A549 (cell line): ENCODE results near the gene FKBP15. TPM values are rescaled to one million over a fixed set of nuclear protein-coding genes. Genes with fewer than 3 reads are reported as not detected.

Experiments
- ATAC-seq, 2 experiments: fragments of 200-7000 bp in 1 of 2; fragments of >200 bp in 1 of 2; cut with Nextera tagmentation in 1 of 2; cut with Tn5 transposase in 1 of 2; 3 replicates each; pipeline versions ENCODE4 v1.8.0 to v1.9.1; 2018 to 2020; ENCODE audit warnings: mild to moderate bottlenecking in 1 of 2, moderate library complexity in 1 of 2
- CTCF ChIA-PET: fragments of 300-600 bp; sonication (Branson Sonifier 250); formaldehyde crosslinking; extraction: SDS; loops from one replicate; lab custom pipeline; 2021; ENCODE audit warnings: antibody characterized with exemption, inconsistent platforms; lab: Yijun Ruan, JAX
- POLR2A ChIA-PET: fragments of 350-600 bp; formaldehyde crosslinking; extraction: SDS; loops from one replicate; lab custom pipeline; 2021; ENCODE audit warnings: antibody characterized with exemption, inconsistent platforms; lab: Yijun Ruan, JAX
- DNase-seq, 2 experiments: peaks; one replicate each; pipeline versions ENCODE4 v3.0.0 to v3.0.0-alpha.2; 2011 to 2016; ENCODE audit warnings: low read depth in 1 of 2, low spot score in 1 of 2
- FAIRE-seq: peaks from 2 replicates; lab custom pipeline; 2011; peaks lifted over from hg19 to GRCh38; lab: Jason Lieb, UNC
- H3K27ac ChIP-seq, 2 experiments: fragments of >200 bp; sonication (Bioruptor Twin); formaldehyde crosslinking; 3 replicates each; pipeline ENCODE4 v1.5.1; 2016 to 2017
- H3K4me1 ChIP-seq: fragments of >200 bp; sonication (Bioruptor Twin); formaldehyde crosslinking; 3 replicates; pipeline ENCODE4 v1.6.1; 2016
- H3K4me2 ChIP-seq: fragments of >200 bp; sonication (Bioruptor Twin); formaldehyde crosslinking; 3 replicates; pipeline ENCODE4 v1.6.1; 2016
- H3K4me3 ChIP-seq: fragments of >200 bp; sonication (Bioruptor Twin); formaldehyde crosslinking; 3 replicates; pipeline ENCODE4 v1.5.1; 2016
- H3K9me3 ChIP-seq: fragments of >200 bp; sonication (Bioruptor Twin); formaldehyde crosslinking; 3 replicates; pipeline ENCODE4 v1.6.1; 2016
- BHLHE40 ChIP-seq: IDR thresholded peaks from 2 replicates; pipeline ENCODE4 v1.6.1; 2012; ENCODE audit warnings: low read depth, low read length, inconsistent platforms
- CBX8 ChIP-seq: fragments of 200-600 bp; sonication (generic); IDR thresholded peaks from 2 replicates; pipeline ENCODE4 v1.6.1; 2016
- CEBPB ChIP-seq, 2 experiments: fragments of >200 bp in 1 of 2; sonication (Bioruptor Twin) in 1 of 2; formaldehyde crosslinking in 1 of 2; IDR thresholded peaks; 2 replicates each; pipeline ENCODE4 v1.6.1; 2012 to 2016
- CHD4 ChIP-seq: fragments of 200-600 bp; sonication (generic); IDR thresholded peaks from 2 replicates; pipeline ENCODE4 v1.6.1; 2016; ENCODE audit warnings: antibody characterized with exemption, mild to moderate bottlenecking, borderline replicate concordance
- EHF ChIP-seq: fragments of 250-450 bp; sonication (Bioruptor Pico); IDR thresholded peaks from 2 replicates; pipeline ENCODE4 v1.5.0; 2020; ENCODE audit warnings: mild to moderate bottlenecking
- ESRRA ChIP-seq: fragments of 150-350 bp; IDR thresholded peaks from 2 replicates; pipeline ENCODE4 v1.6.1; 2014; ENCODE audit warnings: mild to moderate bottlenecking, low read length, borderline replicate concordance
- FOSL2 ChIP-seq, 2 experiments: fragments of 450-650 bp in 1 of 2; fragments of >200 bp in 1 of 2; sonication (Bioruptor Twin) in 1 of 2; formaldehyde crosslinking; IDR thresholded peaks; 2 replicates each; pipeline versions ENCODE4 v1.5.0 to v1.6.1; 2016 to 2020; ENCODE audit warnings: mild to moderate bottlenecking in 1 of 2, moderate library complexity in 1 of 2
- FOXS1 ChIP-seq: fragments of 250-450 bp; sonication (Bioruptor Pico); IDR thresholded peaks from 2 replicates; pipeline ENCODE4 v1.5.0; 2020; ENCODE audit warnings: mild to moderate bottlenecking, moderate library complexity
- HOXA7 ChIP-seq: fragments of 250-450 bp; sonication (Bioruptor Pico); IDR thresholded peaks from 2 replicates; pipeline ENCODE4 v1.5.0; 2020; ENCODE audit warnings: mild to moderate bottlenecking, moderate library complexity
- JUNB ChIP-seq: fragments of >200 bp; sonication (Bioruptor Twin); formaldehyde crosslinking; IDR thresholded peaks from 2 replicates; pipeline ENCODE4 v1.6.1; 2016
- MAFK ChIP-seq: fragments of 450-650 bp; IDR thresholded peaks from 2 replicates; pipeline ENCODE4 v1.6.1; 2014; ENCODE audit not compliant: partially characterized antibody
- NFE2L2 ChIP-seq: fragments of 150-350 bp; conservative IDR thresholded peaks from 2 replicates; pipeline ENCODE4 v1.6.1; 2014; ENCODE audit warnings: low read length
- PHF8 ChIP-seq: fragments of 200-600 bp; sonication (generic); IDR thresholded peaks from 2 replicates; pipeline ENCODE4 v1.6.1; 2016; ENCODE audit warnings: low read depth, mild to moderate bottlenecking, antibody characterized with exemption, moderate library complexity, borderline replicate concordance
- POLR2A ChIP-seq: IDR thresholded peaks from 2 replicates; pipeline ENCODE4 v1.6.1; 2012; ENCODE audit warnings: mild to moderate bottlenecking, low read length
- RCOR1 ChIP-seq: fragments of 150-350 bp; IDR thresholded peaks from 2 replicates; pipeline ENCODE4 v1.6.1; 2014; ENCODE audit warnings: antibody characterized with exemption, low read length, low read depth
- RFX5 ChIP-seq: fragments of 450-650 bp; IDR thresholded peaks from 2 replicates; pipeline ENCODE4 v1.7.1; 2014; ENCODE audit warnings: antibody characterized with exemption, mild to moderate bottlenecking, moderate library complexity
- RNF2 ChIP-seq: fragments of 200-600 bp; sonication (generic); IDR thresholded peaks from 2 replicates; pipeline ENCODE4 v1.6.1; 2016; ENCODE audit warnings: low read depth, mild to moderate bottlenecking, antibody characterized with exemption, moderate library complexity, borderline replicate concordance
- SMC3 ChIP-seq: fragments of >200 bp; sonication (Bioruptor Twin); formaldehyde crosslinking; IDR thresholded peaks from 3 replicates; pipeline ENCODE4 v1.6.1; 2018; ENCODE audit warnings: inconsistent platforms
- TP53 ChIP-seq: fragments of 250-450 bp; sonication (Bioruptor Pico); IDR thresholded peaks from 2 replicates; pipeline ENCODE4 v1.5.0; 2021; ENCODE audit warnings: mild to moderate bottlenecking, moderate library complexity
- ZC3H11A ChIP-seq: fragments of 450-650 bp; IDR thresholded peaks from 2 replicates; pipeline ENCODE4 v1.6.1; 2014; ENCODE audit warnings: antibody characterized with exemption, mild to moderate bottlenecking
- ZFP36 ChIP-seq: fragments of 450-650 bp; IDR thresholded peaks from 2 replicates; pipeline ENCODE4 v1.6.1; 2014; ENCODE audit warnings: borderline replicate concordance; ENCODE audit not compliant: partially characterized antibody
- ZNF302 ChIP-seq: fragments of 250-450 bp; sonication (Bioruptor Pico); IDR thresholded peaks from 2 replicates; pipeline ENCODE4 v1.9.0; 2021; ENCODE audit warnings: inconsistent platforms, mild to moderate bottlenecking, moderate library complexity
- WGBS: methylation state at CpG from one replicate; pipeline ENCODE4 v1.1.6; 2017; ENCODE audit errors: missing lambda C conversion rate; 5-methylcytosine and 5-hydroxymethylcytosine counted together
- polyA plus RNA-seq, 4 experiments: library from polyadenylated mRNA; depleted of rRNA in 3 of 4; stranded (reverse); fragments of >200 nt; fragmentation: RNase III in 1 of 4; extraction: RNeasy Plus Mini Kit Qiagen cat#74134 plus additional on column Dnase treatment in 1 of 4; gene quantifications; 2 replicates in 3 of 4; 3 replicates in 1 of 4; pipeline ENCODE4 v1.2.3, GENCODE V29; 2011 to 2017
- TF ChIP-seq, protein P1 (sequence below): fragments of 250-450 bp; sonication (Bioruptor Pico); IDR thresholded peaks from 2 replicates; pipeline ENCODE4 v1.5.0; 2021; ENCODE audit warnings: mild to moderate bottlenecking, moderate library complexity, borderline replicate concordance
- TF ChIP-seq, protein P2 (sequence below): fragments of >200 bp; sonication (Bioruptor Twin); formaldehyde crosslinking; IDR thresholded peaks from 2 replicates; pipeline ENCODE4 v1.6.1; 2016

Gene FKBP15
- polyA plus RNA-seq, 2 of the 4 experiments (the other 2 are of a cell fraction), result 14.1 to 26.0 TPM

- no peak for TF ChIP-seq CBX8
- no peak for TF ChIP-seq RCOR1
- no peak for TF ChIP-seq ZNF302 (CRISPR knock-in tag)
- TF ChIP-seq TP53 (CRISPR knock-in tag), result no peak
- no peak for TF ChIP-seq ESRRA
- TF ChIP-seq POLR2A, result no peak
- TF ChIP-seq ZFP36, result no peak
- no peak for TF ChIP-seq PHF8
- TF ChIP-seq CHD4, result no peak
- TF ChIP-seq SMC3, result no peak
- no peak for TF ChIP-seq BHLHE40
- TF ChIP-seq, protein P1, sequence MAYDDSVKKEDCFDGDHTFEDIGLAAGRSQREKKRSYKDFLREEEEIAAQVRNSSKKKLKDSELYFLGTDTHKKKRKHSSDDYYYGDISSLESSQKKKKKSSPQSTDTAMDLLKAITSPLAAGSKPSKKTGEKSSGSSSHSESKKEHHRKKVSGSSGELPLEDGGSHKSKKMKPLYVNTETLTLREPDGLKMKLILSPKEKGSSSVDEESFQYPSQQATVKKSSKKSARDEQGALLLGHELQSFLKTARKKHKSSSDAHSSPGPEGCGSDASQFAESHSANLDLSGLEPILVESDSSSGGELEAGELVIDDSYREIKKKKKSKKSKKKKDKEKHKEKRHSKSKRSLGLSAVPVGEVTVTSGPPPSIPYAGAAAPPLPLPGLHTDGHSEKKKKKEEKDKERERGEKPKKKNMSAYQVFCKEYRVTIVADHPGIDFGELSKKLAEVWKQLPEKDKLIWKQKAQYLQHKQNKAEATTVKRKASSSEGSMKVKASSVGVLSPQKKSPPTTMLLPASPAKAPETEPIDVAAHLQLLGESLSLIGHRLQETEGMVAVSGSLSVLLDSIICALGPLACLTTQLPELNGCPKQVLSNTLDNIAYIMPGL (CRISPR knock-in tag), result no peak
- no peak for TF ChIP-seq CEBPB (IDR thresholded peaks at IDR 0.05)
- TF ChIP-seq MAFK, result no peak
- no peak for TF ChIP-seq RFX5
- TF ChIP-seq, all 56 proteins: peak for 0
- Histone ChIP-seq H3K4me3 (peak overlapping the region; percentile 81), H3K4me1 (peaks cover 26% of the 10 kb centered on the region), H3K4me2 (peak overlapping the region; percentile 78), H3K9me3 (no peaks in the 10 kb centered on the region), H3K27ac (peak overlapping the region; percentile 80 to 88)
- POLR2A ChIA-PET, result interaction anchor here (0.6 to 2.5 kb wide), 12 partner anchors 16 to 1800 kb away, joined by 3 to 22 read pairs (median 5); partner anchors contain the start of genes C9orf43, CDC26, HDHD3 and POLE3
- CTCF ChIA-PET, result interaction anchor here (0.7 to 2.0 kb wide), 9 partner anchors 12 to 517 kb away, joined by 3 to 6 read pairs (median 3); partner anchors contain the start of gene SLC31A2
- no peak for ATAC-seq
- no peak for FAIRE-seq
- DNase-seq, result no peak
- 3% methylated on average over 11 of the region's 11 CpGs for WGBS
These were observed 542 bp downstream of the FKBP15 start for GRCh38 chr9:113220467-113221002.

DNA sequence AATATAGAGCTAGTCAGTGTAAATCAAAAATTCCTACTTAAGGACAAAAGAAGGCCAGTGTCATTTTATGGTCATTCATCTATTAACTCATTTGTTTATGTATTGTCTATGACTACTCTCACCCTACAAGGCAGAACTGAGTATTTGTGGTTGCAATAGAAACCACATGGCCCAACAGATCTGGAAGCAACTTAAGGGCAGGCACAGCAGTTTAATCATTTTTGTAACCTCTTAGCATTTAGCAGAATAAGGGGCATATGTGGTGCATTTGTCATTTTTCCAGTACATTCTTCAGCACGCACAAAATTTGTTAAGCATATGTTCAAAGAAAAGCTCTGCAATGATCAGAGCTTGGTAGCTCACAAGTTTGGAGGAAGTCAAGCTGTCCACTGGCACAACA lies 1.1 kb downstream of the FKBP15 start:
- ChIA-PET POLR2A (interaction anchor here (2.5 kb wide), 1 partner anchor 190 kb away, joined by 9 read pairs; the partner anchor contains the start of genes C9orf43 and POLE3), CTCF (interaction anchor here (0.7 to 1.7 kb wide), 6 partner anchors 12 to 518 kb away, joined by 3 to 4 read pairs (median 3); partner anchors contain the start of gene SLC31A2)
- DNase-seq (no peak), FAIRE-seq (no peak), ATAC-seq (no peak)
- no peak for TF ChIP-seq CBX8
- TF ChIP-seq TP53 (CRISPR knock-in tag), result no peak
- Histone ChIP-seq H3K4me3 (peak overlapping the region; percentile 81), H3K9me3 (no peaks in the 10 kb centered on the region), H3K27ac (peak overlapping the region in 1 of 2 experiments; percentile 88; a peak in 2 of 6 replicates), H3K4me1 (peaks cover 31% of the 10 kb centered on the region), H3K4me2 (peak overlapping the region; percentile 78)
- WGBS, result 0% methylated on average over 1 of the region's 1 CpG

- Histone ChIP-seq H3K27ac (no peak overlapping the region), H3K4me2 (peak overlapping the region; percentile 78), H3K4me1 (peaks cover 31% of the 10 kb centered on the region), H3K9me3 (no peaks in the 10 kb centered on the region), H3K4me3 (no peak overlapping the region; the same call in 2 of the 3 replicates)
- WGBS, result 68% methylated on average over 3 of the region's 3 CpGs
- no peak for DNase-seq
- ATAC-seq, result no peak
- ChIA-PET CTCF (interaction anchor here (1.2 kb wide), 2 partner anchors 68 to 249 kb away, joined by 3 read pairs; partner anchors contain the start of gene SLC31A2), POLR2A (no interaction called here)
- FAIRE-seq, result no peak
- TF ChIP-seq TP53 (CRISPR knock-in tag) (no peak), NFE2L2 (no peak), HOXA7 (CRISPR knock-in tag) (no peak), PHF8 (no peak), JUNB (no peak), ZC3H11A (no peak), FOSL2 (IDR thresholded peaks at IDR 0.05) (no peak), FOSL2 (CRISPR knock-in tag; IDR thresholded peaks at IDR 0.05) (no peak), RNF2 (no peak), EHF (CRISPR knock-in tag) (no peak), FOXS1 (CRISPR knock-in tag) (no peak)
- TF ChIP-seq, protein P2, sequence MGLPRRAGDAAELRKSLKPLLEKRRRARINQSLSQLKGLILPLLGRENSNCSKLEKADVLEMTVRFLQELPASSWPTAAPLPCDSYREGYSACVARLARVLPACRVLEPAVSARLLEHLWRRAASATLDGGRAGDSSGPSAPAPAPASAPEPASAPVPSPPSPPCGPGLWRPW, result no peak
These were observed 1.7 kb downstream of the FKBP15 start for GRCh38 chr9:113219186-113219936.
